H1 (cell line): ENCODE results near the gene RGS3. TPM values are rescaled to one million over a fixed set of nuclear protein-coding genes. Genes with fewer than 3 reads are reported as not detected.

ENCODE experiments used
- CBX5 ChIP-seq: fragments of 300-800, 300-1000 bp; sonication (generic); IDR thresholded peaks from 2 replicates; pipeline ENCODE4 v1.7.1; 2016; ENCODE audit warnings: antibody characterized with exemption, low read length, low read depth
- SP4 ChIP-seq: IDR thresholded peaks from 2 replicates; pipeline ENCODE4 v1.6.1; 2012; ENCODE audit warnings: low read length, inconsistent platforms
- TAF7 ChIP-seq: optimal IDR thresholded peaks from 2 replicates; pipeline ENCODE3; 2011; ENCODE audit warnings: low read depth, mild to moderate bottlenecking, inconsistent platforms, low read length, moderate library complexity, borderline replicate concordance
- USF2 ChIP-seq: IDR thresholded peaks from 2 replicates; pipeline ENCODE4 v1.6.1; 2011; ENCODE audit warnings: low read length, improper control_type of control experiment
- ZNF274 ChIP-seq: IDR thresholded peaks from 2 replicates; pipeline ENCODE4 v1.7.0; 2012; ENCODE audit warnings: low read length, borderline replicate concordance; ENCODE audit errors: extremely low read depth
- polyA plus RNA-seq, 7 experiments: library from polyadenylated mRNA; depleted of rRNA in 3 of 7; stranded (reverse) in 5 of 7; unstranded in 2 of 7; fragments of >200 nt in 5 of 7; fragments of 200-250 nt in 2 of 7; gene quantifications; 1 replicate in 5 of 7; 2 replicates in 1 of 7; 4 replicates in 1 of 7; pipeline versions ENCODE4 v1.2.1 to v1.2.3, GENCODE V29; 2011 to 2013; ENCODE audit warnings: missing spikeins in 2 of 7, mixed read lengths in 2 of 7
- total RNA-seq: library from RNA; stranded (reverse); fragmentation: NEBNext Ultra II Directional; extraction: Animal tissue kit (Norgen Biotek cat#: 25700); gene quantifications from 2 replicates; pipeline ENCODE4 v1.2.1, GENCODE V29; 2021

RGS3 gene
- total and polyA plus RNA-seq, 2 of the 8 experiments (the other 6 are each of a cell fraction or from before 2014, with no cell fraction given) = 12.6 to 18.2 TPM

GRCh38 chr9:113598883-113599282 lies 135.4 kb downstream of the RGS3 start (continued):
- TF ChIP-seq SP4 (no peak), CBX5 (no peak), TAF7 (no peak), ZNF274 (no peak), USF2 (no peak)
